Ecto neural progenitor cell (in vitro differentiated cells): Measurements from ENCODE around the gene TDO2.
"Not testable (repeated sequence)": the region's sequence is repeated elsewhere in the genome, so short reads cannot be mapped to it uniquely, and the experiment has no call there.

Source experiments
- DNase-seq: peaks from one replicate; pipeline ENCODE4 v3.0.0-alpha.2; 2018; ENCODE audit warnings: low spot score

The TDO2 gene

DNA sequence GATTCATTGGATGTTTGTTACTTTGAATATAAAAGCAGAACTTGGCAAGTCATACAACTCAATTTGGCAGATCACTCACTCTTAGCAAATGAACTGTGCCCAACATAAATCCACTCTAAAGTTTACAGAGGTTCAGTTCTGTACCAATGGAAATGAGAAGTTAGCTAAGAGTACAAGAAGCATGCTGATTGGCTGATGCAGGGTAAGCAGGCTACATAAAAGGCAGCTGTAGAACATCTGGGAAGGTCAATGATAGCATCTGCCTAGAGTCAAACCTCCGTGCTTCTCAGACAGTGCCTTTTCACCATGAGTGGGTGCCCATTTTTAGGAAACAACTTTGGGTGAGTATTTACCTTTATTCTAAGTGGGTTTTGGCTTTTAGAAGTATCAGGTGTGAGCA lies at the start of gene TDO2:
TSS of gene TDO2 (plus strand) at position 244 of the 400 bp plus-strand sequence. CDS start at position 307, 63 bp downstream.
- no peak for DNase-seq

DNA sequence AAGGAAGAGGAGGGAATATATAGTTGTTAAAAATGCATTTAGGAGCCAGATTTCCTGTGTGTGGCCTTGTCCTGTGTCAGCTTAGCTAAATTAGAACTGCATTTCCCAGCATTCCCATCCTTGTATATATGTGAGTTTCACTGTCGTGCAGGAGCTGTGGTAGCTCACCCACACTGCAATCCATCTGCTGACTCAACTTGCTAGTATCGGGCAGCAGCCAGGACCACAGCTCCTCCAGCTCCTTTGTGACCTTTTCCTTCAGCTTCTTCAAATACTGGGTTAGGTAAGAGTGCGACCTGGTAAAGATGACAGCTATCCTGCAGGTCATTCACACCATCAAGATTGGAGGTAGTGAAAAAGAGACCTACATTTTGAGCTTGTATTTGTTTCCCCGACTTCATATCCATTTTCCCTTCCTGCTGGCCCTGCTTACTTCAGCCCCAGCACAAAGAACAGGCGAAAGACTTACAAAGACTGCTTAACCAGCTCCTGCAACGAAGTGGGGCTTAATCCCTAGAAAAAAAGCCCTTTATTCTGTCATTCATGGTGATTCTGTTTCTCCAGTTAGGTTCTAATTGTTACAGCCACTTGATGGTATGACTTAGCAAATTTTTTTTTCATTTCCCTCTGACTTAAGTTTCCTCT lies 48.8 kb upstream of the TDO2 start:
- DNase-seq = peak; percentile 54

DNA sequence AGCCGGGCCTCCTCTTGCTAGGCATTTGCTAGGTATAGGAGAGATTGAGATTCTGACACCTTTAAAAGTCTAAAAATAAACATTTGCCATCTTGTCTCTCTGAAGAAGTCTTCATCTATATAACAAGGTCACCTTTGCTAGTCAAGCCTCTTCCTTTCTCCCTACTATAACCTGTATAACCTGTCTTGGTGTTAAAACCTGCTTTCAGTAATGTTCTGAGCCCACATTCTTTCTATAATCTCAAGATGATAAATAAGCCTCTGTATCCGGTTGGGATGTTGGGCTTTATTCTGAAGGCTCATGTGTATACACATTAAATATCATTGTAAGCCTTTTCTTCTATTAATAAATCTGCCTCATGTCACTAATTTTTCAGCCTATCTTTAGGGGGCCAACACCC lies 47.6 kb upstream of the TDO2 start:
- no peak for DNase-seq

DNA sequence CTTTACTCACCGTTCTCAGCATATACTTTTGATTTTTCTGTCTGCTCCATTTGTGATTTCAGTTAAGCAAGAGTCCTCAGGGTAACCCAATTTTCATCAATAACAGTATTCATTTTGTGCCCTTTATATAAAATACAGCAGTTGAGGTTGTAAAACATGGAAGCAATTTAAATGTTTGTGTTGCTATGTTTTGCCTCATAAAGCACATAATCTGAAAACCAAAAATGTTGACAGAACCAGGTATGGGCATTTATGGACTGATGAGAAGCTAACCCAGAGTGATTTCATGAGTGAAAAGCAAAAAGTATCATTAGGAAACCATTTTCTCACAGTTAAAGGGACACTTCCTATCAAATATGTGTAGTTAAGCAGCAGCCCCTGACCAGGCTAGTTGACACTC lies 37.3 kb upstream of the TDO2 start, which contains the start of gene ASIC5:
TSS of gene ASIC5 (minus strand) at position 101 of the 400 bp plus-strand sequence. CDS start at position 50, 51 bp downstream.
- DNase-seq = no peak

DNA sequence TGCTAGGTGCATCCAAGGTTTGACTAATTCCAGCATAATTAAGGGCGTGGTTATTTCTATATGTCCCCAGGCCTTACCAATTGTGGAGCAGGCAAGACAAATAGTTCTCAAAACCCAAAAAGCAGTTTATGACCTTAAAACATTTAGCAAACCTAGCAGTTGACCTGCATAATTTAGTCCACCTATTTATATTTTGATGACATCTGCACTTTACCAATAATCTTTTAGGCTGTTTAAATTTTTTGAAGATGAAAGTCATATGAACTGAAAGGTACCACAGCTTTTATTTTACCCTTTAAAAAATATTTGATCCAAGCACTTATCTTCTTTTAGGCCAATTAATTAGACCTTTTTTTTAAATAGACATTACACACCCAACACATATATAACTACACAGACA lies 27.6 kb upstream of the TDO2 start:
- no peak for DNase-seq

DNA sequence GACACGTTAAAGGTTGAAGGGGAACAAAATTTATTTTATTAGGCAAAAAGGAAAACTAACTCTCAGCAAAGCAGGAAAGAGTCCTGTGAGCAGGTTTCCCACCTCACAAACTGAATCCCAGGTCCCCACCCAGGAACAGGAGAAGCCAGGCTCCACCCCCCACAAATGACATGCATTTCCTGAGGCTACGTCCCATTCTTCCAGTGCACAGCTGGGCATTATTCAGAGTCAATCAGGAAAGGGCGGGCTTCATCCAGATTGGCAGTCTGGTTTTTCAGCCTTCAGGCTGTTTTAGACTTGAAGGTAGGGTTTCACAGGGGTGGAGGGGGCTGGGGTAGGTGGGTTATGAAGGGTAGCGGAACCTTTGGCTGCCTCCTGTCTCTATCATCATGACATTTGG lies 25.5 kb upstream of the TDO2 start:
- no peak for DNase-seq

DNA sequence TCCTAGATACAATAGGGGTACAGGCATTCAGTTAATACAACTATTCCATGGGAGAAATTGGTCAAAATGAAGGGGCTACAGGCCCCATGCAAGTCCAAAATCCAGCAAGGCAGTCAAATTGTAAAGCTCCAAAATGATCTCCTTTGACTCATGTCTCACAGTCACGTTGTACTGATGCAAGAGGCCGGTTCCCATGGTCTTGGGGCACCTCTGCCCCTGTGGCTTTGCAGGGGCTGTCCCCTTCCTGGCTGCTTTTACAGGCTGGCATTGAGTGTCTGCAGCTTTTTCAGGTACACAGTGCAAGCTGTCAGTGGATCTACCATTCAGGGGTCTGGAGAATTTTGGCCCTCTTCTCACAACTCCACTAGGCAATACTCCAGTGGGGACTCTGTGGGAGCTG lies 24.9 kb upstream of the TDO2 start:
- DNase-seq = no peak

DNA sequence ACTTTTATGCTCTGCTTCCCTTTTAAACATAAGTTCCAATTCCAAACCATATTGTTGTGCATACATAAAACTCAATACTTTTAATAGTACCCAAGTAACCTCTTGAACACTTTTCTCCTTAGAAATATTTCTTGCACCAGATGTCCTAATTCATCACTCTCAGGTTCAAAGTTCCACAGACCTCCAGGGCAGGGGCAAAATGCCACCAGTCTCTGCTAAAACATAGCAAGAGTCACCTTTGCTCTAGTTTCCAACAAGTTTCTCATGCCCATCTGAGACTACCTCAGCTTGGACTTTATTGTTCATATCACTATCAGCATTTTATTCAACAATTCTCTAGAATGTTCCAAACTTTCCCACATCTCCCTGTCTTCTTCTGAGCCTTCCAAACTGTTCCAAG lies 23.7 kb upstream of the TDO2 start:
- DNase-seq = no peak

DNA sequence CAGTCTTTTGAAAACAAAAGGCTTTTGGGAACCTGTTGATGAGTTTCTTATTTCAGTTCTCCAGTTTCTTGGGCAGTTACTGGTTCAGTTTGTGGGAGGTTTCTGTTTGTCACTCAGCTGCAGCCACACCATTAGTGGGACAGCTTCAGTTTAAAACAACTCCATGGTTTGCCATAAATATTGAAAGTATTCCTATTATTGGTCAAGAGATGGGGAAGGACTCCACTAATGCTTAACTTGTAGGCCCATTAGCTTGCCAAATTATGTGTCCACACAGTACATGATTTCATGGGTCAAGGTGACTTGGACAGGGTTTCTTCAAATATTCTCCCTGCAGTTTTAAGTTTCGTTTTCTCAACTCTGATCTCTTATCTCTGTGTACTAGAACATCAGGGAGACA lies 21.9 kb upstream of the TDO2 start:
- DNase-seq = no peak

DNA sequence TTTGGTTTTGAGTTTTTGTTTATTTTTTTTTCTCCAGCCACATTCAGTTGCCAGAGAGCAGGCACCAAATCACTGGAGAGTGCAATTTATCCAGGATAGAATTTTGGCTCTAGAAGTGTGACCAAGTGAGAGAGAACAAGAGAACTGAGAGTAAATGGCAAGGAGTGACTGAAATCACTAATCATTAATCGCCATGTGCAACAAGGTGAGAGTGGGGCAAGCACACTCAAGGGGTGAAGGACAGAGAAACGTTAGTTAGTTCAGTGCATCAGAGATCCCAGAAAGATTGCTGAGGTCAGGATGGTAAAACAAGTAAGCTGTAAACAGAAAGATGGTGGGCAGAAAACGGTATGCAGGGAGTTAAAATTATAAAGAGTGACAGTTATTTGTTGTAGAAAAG lies 19.6 kb upstream of the TDO2 start:
- DNase-seq = no peak

DNA sequence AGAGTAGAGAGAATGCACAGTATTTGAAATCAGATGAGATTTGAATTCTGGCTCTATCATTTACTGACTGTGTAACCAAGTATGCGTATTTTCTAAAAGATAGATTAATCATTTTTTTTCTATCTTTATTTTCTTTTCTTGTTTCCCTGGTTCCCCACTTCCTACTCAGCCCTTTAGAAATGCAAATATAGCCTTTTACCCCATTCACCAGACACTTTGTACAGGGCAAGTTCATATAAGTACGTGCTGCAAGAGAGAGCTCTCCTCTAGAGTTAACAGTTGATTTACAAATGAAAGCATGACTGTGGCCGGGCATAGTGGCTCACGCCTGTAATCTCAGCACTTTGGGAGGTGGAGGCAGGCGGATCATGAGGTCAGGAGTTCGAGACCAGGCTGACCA lies 17.8 kb upstream of the TDO2 start:
- DNase-seq = no peak

DNA sequence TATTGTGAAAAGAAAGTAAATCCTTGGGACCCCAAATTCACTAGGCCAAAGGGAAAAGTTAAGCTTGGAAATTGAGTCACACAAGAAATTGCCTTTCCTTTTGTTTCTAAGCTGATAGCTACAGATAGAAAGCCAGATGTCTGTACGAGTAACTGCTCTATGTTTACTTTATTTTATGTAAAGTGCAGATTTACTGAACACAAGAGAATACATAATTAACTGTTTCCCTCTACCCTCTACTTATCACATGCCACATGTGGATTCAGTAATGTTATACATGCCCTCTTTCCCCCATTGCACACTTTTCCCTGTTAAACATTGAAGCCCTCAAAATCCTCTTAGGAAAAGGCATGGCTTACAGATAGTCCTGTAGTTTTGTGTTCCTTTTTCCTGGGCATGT lies 16.5 kb upstream of the TDO2 start:
- no peak for DNase-seq

DNA sequence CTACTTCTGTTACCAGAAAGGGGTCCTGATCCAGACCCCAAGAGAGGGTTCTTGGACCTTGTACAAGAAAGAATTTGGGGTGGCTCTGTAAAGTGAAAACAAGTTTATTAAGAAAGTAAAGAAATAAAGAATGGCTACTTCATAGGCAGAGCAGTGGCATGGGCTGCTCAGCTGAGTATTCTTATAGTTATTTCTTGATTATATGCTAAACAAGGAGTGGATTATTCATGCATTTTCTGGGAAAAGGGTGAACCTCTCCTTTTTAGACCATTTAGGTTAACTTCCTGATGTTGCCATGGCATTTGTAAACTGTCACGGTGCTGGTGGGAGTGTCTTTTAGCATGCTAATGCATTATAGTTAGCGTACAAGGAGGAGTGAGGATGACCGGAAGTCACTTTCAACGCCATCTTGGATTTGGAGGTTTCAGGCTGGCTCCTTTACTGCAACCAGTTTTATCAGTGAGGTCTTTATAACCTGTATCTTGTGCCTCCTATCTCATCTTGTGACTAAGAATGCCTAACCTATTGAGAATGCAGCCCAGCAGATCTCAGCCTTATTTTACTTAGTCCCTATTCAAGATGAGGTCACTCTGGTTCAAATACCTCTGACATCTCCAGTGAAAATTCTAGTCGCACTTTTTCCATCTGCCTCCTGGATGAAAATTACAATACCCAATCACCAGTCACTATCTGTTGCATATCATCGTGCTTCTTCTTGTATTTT lies 15.5 kb upstream of the TDO2 start:
- no peak for DNase-seq

DNA sequence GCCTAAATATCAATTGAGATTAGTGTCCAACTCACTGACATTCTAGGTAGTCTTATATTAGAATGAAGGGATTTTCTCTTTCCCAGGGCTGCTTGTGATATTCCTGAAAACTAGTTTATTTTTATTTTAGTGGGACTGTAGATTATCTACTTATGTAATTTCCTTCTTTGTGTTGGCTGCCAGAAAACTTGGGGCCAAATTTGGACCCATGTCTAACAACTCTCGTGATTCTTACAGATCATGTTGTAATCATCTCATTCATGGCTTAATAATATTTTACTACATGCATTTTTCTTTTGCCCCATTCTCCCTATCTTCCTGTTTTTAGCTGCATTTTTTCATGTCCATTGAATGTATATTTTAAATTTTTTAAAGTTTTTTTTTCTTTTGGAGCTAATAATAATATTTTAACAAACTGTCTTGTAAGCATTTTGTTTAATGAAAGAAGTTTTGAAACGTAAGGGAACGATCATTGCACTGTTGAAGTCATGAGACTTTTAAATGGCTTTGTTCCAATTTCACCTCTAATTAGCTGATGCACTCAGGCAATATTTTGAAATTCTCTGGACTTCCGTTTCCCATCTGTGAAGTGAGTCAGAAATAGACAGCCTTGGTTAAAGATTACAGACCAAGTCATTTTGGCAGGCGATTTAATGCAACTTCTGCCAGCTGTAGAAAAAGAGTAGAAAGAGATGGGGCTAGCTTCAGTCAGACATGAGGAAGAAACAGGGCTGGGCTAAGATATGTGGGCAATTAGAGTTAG lies 14.3 kb upstream of the TDO2 start:
- DNase-seq = no peak

DNA sequence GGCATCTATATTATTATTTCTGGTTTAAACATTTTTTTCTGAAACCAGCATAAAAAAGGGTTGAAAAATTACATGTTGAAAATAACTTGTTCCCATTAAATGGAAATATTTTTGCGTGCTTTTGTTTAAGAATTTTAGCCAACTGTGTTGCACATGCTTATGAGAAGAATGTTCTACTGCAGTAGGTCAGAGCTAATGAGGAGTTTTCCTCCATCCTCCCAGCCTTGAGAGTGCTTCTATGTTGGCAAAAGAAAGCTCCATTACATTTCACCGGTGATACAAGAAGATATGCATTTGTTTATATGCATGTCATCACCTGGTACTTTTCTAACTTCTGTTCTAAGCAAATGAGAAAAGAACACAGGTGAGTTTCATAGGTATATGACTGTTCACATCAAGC lies 13.6 kb upstream of the TDO2 start:
- no peak for DNase-seq

DNA sequence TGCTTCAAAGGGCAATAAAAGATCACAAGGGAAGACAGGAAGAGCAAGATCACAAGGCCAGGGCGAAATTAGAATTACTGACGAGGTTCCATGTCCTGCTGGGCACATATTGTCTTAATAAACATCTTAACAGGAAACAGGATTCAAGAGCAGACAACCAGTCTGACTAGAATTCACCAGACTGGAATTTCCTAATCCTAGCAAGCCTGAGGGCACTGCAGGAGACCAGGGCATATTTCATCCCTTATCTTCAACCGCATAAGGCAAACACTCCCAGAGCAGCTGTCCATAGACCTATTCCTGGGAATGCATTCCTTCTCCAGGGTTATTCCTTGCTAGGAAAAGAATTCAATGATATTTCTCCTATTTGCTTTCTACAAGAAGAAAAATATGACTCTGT lies 12.4 kb upstream of the TDO2 start:
- no peak for DNase-seq

DNA sequence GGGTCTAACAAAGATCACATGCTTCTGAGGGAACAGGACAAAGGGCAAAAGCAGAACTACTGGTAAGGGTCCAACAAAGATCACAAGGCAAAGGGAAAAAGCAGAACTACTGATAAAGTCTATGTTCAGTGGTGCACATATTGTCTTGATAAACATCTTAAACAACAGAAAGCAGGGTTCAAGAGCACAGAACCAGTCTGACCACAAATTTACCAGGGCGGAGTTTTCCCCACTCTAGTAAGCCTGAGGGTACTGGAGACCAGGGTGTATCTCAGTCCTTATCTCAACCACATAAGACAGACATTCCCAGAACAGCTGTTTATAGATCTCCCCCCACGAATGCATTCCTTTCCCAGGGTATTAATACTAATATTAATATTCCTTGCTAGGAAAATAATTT lies 5.1 kb upstream of the TDO2 start:
- DNase-seq = not testable (repeated sequence)

DNA sequence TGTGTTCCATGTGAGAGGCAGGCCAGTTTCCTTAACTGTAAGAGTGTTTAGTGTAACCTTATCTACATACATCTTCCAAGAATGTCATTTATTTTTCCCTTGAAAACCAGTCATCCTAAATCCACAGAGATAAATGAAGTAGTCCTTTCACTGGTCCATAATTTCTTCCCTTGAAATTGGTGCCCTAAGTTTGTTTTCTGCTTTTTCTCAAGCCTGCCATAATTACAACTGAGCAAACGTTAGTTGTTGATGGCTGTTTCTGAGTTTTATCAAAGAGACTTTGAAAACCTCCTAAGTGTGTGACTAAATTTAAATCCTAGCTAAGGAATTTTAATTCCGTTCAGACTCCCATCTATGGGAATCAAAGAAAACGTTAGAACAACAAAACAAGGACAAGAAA lies 3.6 kb upstream of the TDO2 start:
- DNase-seq = no peak

DNA sequence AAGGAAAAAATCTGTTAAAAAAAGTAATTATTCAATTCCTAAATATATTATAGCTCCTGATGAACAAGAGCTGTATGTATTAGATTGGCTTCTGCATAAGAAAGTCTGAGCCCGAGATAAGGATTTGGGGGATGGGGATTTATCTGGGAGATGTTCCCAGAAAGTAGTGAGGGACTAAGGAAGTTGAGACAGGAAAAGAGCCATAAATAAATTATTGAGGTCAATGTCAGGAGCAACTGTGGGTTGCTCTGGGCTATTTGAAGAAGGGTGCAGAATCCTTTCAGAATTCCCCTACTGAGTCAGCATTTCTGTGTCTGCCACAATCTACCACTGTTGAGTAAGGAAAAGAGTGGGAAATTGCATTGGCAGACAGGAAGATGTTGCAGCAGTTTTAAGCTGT lies 3.1 kb upstream of the TDO2 start:
- no peak for DNase-seq

DNA sequence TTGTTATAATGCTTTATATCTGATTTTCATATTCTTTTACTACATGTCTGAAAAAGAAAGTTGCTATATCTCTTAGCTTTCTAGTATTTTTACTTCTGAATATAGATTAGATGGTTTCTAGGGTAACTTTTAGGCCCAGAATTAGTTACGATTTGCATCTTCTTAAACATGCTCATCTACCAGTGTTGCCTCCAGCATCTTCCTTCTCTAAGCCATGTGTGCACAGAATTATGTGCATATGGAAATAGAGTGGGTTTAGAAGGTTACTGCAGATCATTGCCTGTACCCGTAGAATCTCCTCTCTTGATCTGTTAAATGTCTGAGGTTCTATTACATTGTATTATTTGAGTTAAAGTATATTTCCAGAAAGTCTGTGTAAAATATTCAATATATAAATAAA lies 2.5 kb upstream of the TDO2 start:
- DNase-seq = no peak

DNA sequence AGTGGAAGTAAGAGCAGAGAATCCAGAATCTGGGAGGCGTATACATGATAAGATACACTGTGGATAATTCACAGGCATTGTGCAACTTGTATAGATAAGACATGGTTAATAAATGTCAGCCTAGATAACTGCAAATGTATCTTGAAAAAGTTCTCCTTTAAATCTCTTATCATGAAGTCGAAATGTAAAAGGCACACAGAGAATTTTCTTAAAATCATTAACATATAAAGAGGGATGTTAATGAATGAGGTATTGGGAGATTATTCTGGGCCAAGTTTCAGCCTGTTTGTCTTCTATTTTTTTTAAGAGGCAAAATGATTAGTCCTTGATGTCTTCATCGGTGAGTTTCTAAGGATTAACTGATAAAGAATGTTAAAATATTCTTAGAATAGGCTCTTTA lies 835 bp downstream of the TDO2 start:
- no peak for DNase-seq

DNA sequence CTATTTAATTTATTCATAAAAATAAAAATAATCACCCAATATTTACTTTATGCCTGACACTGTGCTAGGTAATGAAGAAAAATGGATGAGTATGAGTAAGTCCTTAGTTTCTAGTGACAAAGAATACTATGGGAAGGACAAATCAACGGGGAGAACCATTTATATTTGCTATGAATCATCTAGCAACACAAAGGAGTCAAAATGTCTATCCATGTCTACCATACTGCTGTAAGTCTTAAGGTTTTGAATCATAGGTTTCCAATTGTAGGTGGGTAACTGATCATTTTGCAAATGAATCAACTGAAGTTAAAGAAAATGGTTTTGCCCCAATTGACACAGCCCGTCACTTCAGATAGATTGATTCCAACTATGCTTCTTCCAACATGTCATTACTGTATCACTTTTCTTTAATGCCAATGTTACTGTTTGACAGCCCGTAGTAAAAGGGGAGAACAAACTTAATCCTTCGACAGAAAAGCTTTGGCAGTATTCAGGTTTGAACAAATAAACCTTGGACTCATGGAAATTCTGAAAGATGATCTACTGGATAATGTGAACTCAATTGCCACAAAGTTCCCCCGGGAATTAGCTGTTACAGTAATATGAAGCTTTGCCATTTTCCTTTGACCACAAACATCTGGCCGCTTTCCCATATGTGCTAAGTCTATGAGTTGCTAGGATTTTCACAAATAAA lies 3.2 kb downstream of the TDO2 start:
- DNase-seq = no peak

DNA sequence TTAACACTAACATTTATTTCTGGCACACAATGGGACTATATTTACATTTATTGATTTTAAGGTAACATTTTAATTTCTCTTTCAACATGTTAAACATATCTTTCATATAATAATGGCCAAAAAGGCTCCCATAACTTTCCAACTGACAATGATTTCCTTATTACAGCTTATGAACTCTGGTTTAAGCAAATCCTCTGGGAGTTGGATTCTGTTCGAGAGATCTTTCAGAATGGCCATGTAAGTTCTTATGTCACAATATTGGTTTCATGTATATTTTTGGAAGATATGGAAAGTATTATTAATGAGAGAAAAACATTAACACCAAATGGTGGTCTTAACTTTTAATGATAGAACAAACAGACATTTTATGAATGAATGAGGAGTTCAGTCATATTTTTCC lies 4.1 kb downstream of the TDO2 start:
- no peak for DNase-seq
